Right lobe of liver (tissue), 6 donors: ENCODE measurements around the gene TNP1. TPM values are rescaled to one million over a fixed set of nuclear protein-coding genes. Genes with fewer than 3 reads are reported as not detected.
A peak's percentile ranks its signal among the peaks of the same experiment; 100 is the strongest.

Source experiments
- ATAC-seq, 4 donors: fragments of 200-7000 bp; cut with Tn5 transposase; one replicate each; pipeline ENCODE4 v1.9.1; 2020; ENCODE audit warnings: mild to moderate bottlenecking in 4 of 4, moderate library complexity in 4 of 4
- DNase-seq, 3 donors: peaks; one replicate each; pipeline ENCODE4 v3.0.0-alpha.2; 2020
- H3K27ac ChIP-seq, 3 donors: fragments of 200-600 bp; one replicate each; pipeline ENCODE4 v1.8.0; 2022
- H3K27me3 ChIP-seq, 2 donors: fragments of 200-600 bp; one replicate each; pipeline ENCODE4 v1.8.0; 2022
- H3K36me3 ChIP-seq, 4 donors: fragments of 200-600 bp; sonication (generic) in 1 of 4; one replicate each; pipeline versions ENCODE4 v1.5.1 to v1.8.0; 2017 to 2022; ENCODE audit warnings: control low read depth in 1 of 4
- H3K4me1 ChIP-seq, 4 donors: fragments of 200-600 bp; sonication (generic) in 1 of 4; one replicate each; pipeline versions ENCODE4 v1.5.1 to v1.8.0; 2017 to 2022; ENCODE audit warnings: control low read depth in 1 of 4
- H3K4me3 ChIP-seq, 3 donors: fragments of 200-600 bp; one replicate each; pipeline ENCODE4 v1.8.0; 2022
- H3K9me3 ChIP-seq, 4 donors: fragments of 200-600 bp; sonication (generic) in 1 of 4; one replicate each; pipeline versions ENCODE4 v1.5.1 to v1.8.0; 2017 to 2022; ENCODE audit warnings: control low read depth in 1 of 4
- CTCF ChIP-seq, 4 donors: fragments of 200-600 bp in 3 of 4; fragments of 450-650 bp in 1 of 4; IDR thresholded peaks; one replicate each; pipeline versions ENCODE4 v1.5.1 to v1.8.0; 2016 to 2022; ENCODE audit warnings: antibody characterized with exemption in 4 of 4, mild to moderate bottlenecking in 2 of 4
- POLR2A ChIP-seq: fragments of 450-650 bp; IDR thresholded peaks from one replicate; pipeline ENCODE4 v1.6.1; 2017; ENCODE audit warnings: antibody characterized with exemption, mild to moderate bottlenecking
- WGBS: methylation state at CpG from one replicate; pipeline ENCODE4 v1.1.6; 2018; ENCODE audit warnings: low coverage, low lambda C conversion rate; ENCODE audit not compliant: insufficient coverage; ENCODE audit errors: missing lambda C conversion rate; 5-methylcytosine and 5-hydroxymethylcytosine counted together
- intact Hi-C, 2 donors: fragments of 100-400 bp; cut with DNase I; formaldehyde crosslinking; loops; one replicate each; pipeline versions ENCODE4 v1.11.2 to v1.14.1; 2022
- total RNA-seq, 6 experiments: library from RNA; depleted of rRNA in 2 of 6; stranded (reverse); fragments of >200 nt in 2 of 6; fragmentation: NEBNext Ultra II Directional in 3 of 6; extraction: Animal tissue kit (Norgen Biotek cat#: 25700) in 3 of 6; gene quantifications; one replicate each; pipeline versions ENCODE4 v1.1.0 to v1.2.4, GENCODE V29; 2016 to 2023
- donor health status: DM: no; HTN: yes; CAD: no.
- donor health status: DM: no; HTN: no; CAD: no.
- donor health status: DM: no; HTN: no; CAD: no.
- donor health status: DM: no; HTN: yes; CAD: no.
- donor health status: DM: no; HTN: yes; CAD: no.

TNP1 gene
- total RNA-seq, 6 experiments from 2014 or later: not detected

- H3K4me3 ChIP-seq: no peak overlapping the region
- ATAC-seq (peak; percentile 95 to 99 (median 96)), DNase-seq (peak; percentile 88 to 98 (median 94))
- TF ChIP-seq POLR2A (no peak), CTCF (IDR thresholded peaks at IDR 0.05) (no peak)
- 25% methylated on average over 4 of the region's 4 CpGs for WGBS
- no peaks in the 10 kb centered on the region for H3K9me3 ChIP-seq
- H3K27ac ChIP-seq: peak overlapping the region in 2 of 3 donors; percentile 48 to 64
- intact Hi-C loops: no loop called here
- no peaks in the 10 kb centered on the region for H3K27me3 ChIP-seq
- H3K36me3 ChIP-seq: no peaks in the 10 kb centered on the region
- peaks cover 0 to 5% (median 2%) of the 10 kb centered on the region in 4 donors for H3K4me1 ChIP-seq
Observed at GRCh38 chr2:216829533-216829932, 30.3 kb downstream of the TNP1 start.

- WGBS: 67% methylated on average over 5 of the region's 6 CpGs
- Histone ChIP-seq H3K27me3 (no peaks in the 10 kb centered on the region), H3K27ac (no peak overlapping the region), H3K4me1 (peaks cover 0 to 15% (median 3%) of the 10 kb centered on the region in 4 donors), H3K36me3 (no peaks in the 10 kb centered on the region), H3K4me3 (no peak overlapping the region), H3K9me3 (no peaks in the 10 kb centered on the region)
- DNase-seq (no peak), ATAC-seq (no peak)
- TF ChIP-seq CTCF (IDR thresholded peaks at IDR 0.05): no peak
- no peak for TF ChIP-seq POLR2A
- intact Hi-C loops: no loop called here
Observed at GRCh38 chr2:216827073-216827720, 32.7 kb downstream of the TNP1 start.

GRCh38 chr2:216822470-216822869 is 37.4 kb downstream of the TNP1 start:
- H3K27ac ChIP-seq: no peak overlapping the region
- intact Hi-C loops: no loop called here
- no peaks in the 10 kb centered on the region for H3K36me3 ChIP-seq
- 33% methylated on average over 1 of the region's 1 CpG for WGBS
- peaks cover 0 to 27% (median 6%) of the 10 kb centered on the region in 4 donors for H3K4me1 ChIP-seq
- ATAC-seq (peak; percentile 12 to 69 (median 22)), DNase-seq (no peak)
- no peak overlapping the region for H3K4me3 ChIP-seq
- H3K27me3 ChIP-seq: no peaks in the 10 kb centered on the region
- no peaks in the 10 kb centered on the region for H3K9me3 ChIP-seq
- TF ChIP-seq CTCF (IDR thresholded peaks at IDR 0.05) (no peak), POLR2A (no peak)

- peaks cover 0 to 27% (median 6%) of the 10 kb centered on the region in 4 donors for H3K4me1 ChIP-seq
- no peaks in the 10 kb centered on the region for H3K36me3 ChIP-seq
- H3K27me3 ChIP-seq: no peaks in the 10 kb centered on the region
- DNase-seq: no peak
- H3K27ac ChIP-seq: no peak overlapping the region
- H3K9me3 ChIP-seq: no peaks in the 10 kb centered on the region
- intact Hi-C loops: no loop called here
- 83% methylated on average over 3 of the region's 3 CpGs for WGBS
- TF ChIP-seq POLR2A: no peak
- TF ChIP-seq CTCF (IDR thresholded peaks at IDR 0.05): no peak
- no peak for ATAC-seq
- no peak overlapping the region for H3K4me3 ChIP-seq
Observed at GRCh38 chr2:216820709-216821108, 39.2 kb downstream of the TNP1 start.
